Stimulated activated CD4-positive, alpha-beta T cell treated with anti-CD3 and anti-CD28 coated beads, Interleukin-4, amount 100 ng/mL, for 48 hours (primary cell): Measurements from ENCODE around the gene TNIK.
"Not testable (repeated sequence)": the region's sequence is repeated elsewhere in the genome, so short reads cannot be mapped to it uniquely, and the experiment has no call there.

Source experiments
- DNase-seq, 2 donors: peaks; one replicate each; pipeline ENCODE4 v3.0.0-alpha.2; 2020; ENCODE audit warnings: low read depth in 2 of 2

Gene TNIK

GRCh38 chr3:171446301-171446700 is 13.9 kb downstream of the TNIK start:
- DNase-seq: no peak

DNA sequence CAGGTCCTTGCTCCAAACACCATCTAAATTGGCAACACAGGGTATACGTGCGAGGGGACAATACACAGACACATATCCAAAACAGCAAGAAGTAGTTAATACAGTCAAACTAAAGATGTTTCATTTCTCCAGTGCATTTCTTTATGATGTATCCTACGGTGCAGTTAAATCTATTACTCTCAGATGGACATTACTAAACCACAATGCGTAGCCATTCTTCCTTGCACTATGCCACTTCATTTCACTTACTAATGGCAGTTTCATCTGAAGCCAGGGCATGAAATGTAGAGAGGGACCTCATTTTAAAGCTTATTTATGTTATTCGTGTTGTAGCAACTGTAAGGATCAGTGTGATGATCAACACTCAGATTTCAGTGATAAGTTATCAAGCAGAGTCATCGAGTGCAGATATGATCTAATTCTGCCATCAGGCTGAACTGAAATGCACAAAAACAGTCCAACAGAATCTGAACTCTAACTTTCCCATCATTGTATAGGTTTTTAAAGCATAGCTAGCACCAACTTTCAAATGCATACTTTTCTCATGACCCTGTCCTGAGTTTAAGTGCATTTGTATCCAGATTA is 14.5 kb downstream of the TNIK start:
- DNase-seq: no peak

DNA sequence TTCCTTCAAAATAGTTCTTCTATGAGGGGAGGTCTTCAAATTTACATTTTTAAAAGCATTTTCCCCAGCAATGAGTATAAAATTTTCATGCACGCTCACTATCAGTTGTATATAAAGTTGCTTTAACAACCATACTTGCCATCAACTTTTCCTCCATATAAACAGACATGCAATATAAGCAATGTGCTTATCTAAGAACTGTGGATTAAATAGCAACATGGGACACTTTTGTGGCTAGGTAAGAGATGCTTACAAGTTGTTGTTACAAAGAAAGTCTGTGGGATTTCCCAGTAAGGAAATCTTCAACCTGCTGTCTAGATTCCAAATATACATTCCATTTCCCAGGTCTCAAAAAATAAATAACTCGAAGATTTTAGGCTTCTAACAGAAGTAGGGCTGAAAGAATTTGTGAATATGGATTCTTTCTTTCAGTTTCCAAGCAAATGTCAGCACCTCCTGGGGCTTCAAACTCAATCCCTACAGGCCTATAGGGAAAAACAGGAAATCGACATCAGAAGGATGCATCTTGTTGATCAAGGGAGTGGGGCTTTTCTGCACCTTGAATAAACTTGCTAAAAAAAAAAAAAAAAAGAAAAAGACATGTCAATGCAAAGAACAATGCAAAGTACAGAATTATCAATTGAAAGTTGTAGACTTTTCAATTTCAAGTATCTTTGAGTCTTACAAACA is 16.1 kb downstream of the TNIK start:
- no peak for DNase-seq

GRCh38 chr3:171443211-171443957 is 16.8 kb downstream of the TNIK start:
- DNase-seq: no peak

DNA sequence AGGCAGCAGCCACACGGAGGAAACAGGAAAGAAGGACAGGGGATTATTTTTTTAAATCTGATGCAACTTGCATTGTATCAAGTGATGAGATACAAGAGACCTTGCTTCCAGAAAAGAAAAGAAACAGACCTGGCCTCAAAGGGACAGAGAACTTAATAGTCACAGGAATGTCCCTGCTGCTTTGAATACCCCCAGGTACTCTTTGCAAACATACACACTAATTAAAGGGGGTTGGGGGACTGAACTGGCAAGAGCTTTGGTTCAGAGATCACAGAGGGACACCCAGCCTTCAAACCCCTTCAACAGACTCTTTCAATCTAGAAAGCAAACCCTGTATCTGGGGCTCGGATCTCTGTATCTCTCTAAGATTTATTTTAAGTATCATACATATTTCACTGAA is 18.0 kb downstream of the TNIK start:
- no peak for DNase-seq

DNA sequence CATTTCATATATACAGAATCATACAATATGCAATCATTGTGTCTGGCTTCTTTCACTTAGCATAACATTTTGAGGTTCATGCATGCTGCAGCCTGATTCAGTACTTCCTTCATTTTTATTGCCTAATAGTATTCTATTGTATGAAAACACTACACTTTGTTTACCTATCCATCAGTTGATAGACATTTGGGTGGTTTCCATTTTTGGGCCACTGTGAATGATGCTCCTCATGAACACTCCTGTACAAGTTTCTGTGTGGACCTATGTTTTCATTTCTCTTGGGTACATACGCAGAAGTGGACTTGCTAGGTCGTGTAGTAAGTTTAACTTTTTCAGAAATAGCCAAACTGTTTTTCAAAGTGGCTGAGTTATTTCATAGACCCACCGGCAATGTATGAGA is 18.8 kb downstream of the TNIK start:
- no peak for DNase-seq

GRCh38 chr3:171439996-171440395 is 20.2 kb downstream of the TNIK start:
- no peak for DNase-seq

- DNase-seq: no peak
Observed at GRCh38 chr3:171437115-171437756, 23.0 kb downstream of the TNIK start.

- DNase-seq: no peak
Observed at GRCh38 chr3:171436380-171436779, 23.8 kb downstream of the TNIK start.

GRCh38 chr3:171435757-171436156 is 24.4 kb downstream of the TNIK start:
- no peak for DNase-seq

GRCh38 chr3:171435143-171435542 is 25.1 kb downstream of the TNIK start:
- DNase-seq: no peak

DNA sequence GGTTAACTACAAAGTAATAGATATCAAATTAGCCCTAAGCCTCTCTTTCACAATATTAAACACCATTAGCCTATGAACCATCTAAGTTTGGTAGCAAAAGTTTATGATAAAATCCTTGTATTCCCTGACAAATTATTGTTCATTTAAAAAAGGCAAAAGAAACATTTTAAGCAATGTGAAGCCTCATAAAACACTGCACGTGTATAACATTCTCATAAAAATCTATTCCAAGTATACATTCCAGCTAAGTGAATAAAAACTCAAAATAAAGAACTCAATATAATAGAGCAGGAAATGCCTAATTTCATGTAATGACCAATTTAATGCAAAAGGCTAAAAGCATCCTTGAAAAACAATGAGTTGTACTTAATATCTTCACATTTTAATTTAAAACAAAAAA is 27.7 kb downstream of the TNIK start:
- DNase-seq: no peak

DNA sequence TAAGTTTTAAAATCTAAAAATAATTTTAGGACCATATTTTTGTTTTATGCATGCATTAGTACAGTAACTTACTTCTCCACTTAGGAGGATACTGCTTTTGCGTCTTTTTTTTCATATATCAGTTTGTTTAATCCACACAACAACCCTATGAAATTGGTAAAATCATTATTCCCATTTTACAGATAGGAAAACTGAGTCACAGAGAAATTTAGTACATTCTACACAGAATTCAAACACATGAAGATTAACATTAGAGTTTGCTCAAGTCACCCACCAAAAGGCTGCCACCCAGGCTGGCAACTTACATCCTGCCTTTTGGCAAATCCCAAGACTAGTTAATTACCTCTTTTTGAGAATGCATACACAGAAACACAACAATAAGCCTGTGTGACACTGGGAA is 28.7 kb downstream of the TNIK start:
- no peak for DNase-seq

GRCh38 chr3:171430530-171430929 is 29.7 kb downstream of the TNIK start:
- DNase-seq: no peak

DNA sequence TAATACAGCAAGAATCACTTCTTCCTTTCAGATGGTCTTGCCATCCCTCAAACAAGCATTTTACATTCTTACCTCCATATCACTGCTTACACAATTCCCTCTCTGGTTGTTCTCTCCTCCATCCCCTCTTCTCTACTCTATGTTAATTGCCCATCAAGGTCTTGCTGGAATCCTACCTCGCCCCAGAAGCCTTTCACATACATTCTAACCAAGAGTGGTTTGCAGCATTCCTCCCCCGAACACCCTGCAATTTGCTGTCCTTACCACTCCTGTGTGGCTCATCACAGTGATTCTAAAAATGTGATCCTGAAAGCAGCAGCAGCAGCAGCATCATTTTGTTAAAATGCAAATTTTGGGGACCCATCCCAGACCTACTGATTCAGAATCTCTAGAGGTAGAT is 30.6 kb downstream of the TNIK start:
- DNase-seq: no peak

GRCh38 chr3:171428892-171429291 is 31.3 kb downstream of the TNIK start:
- DNase-seq: no peak

GRCh38 chr3:171428321-171428787 is 31.9 kb downstream of the TNIK start:
- DNase-seq: no peak

- no peak for DNase-seq
Observed at GRCh38 chr3:171427771-171428320, 32.4 kb downstream of the TNIK start.

DNA sequence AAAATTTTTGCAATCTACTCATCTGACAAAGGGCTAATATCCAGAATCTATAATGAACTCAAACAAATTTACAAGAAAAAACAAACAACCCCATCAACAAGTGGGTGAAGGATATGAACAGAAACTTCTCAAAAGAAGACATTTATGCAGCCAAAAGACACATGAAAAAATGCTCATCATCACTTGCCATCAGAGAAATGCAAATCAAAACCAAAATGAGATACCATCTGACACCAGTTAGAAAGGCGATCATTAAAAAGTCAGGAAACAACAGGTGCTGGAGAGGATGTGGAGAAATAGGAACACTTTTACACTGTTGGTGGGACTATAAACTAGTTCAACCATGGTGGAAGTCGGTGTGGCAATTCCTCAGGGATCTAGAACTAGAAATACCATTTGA is 36.1 kb downstream of the TNIK start:
- not testable (repeated sequence) for DNase-seq

DNA sequence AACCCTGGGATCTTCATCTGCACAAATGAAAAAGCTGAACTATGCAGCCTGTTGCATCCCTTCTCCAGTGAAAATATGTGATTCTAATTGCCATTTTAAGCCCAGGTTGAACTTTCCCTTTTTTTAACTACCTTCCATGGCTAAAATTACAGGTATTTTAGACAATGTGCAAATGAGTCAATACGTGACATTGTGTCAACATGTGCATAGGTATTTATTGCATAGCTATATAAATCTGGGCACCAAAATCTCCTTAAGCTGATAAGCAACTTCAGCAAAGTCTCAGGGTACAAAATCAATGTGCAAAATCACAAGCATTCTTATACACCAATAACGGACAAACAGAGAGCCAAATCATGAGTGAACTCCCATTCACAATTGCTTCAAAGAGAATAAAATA is 37.4 kb downstream of the TNIK start:
- not testable (repeated sequence) for DNase-seq

DNA sequence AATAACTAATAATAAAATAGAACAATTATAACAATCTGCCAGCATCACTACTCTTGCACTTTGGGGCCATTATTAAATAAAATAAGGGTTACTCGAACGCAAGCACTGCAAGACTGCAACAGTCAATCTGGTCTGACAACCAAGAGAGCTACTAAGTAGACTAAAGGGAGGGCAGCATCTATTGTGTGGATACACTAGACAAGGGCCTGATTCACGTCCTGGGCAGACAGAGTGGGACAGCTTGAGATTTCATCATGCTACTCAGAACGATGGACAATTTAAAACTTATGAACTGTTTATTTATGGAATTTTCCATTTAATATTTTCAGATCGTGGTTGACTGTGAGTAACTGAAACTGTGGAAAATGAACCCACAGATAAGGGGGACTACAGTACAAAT is 39.5 kb downstream of the TNIK start:
- no peak for DNase-seq

DNA sequence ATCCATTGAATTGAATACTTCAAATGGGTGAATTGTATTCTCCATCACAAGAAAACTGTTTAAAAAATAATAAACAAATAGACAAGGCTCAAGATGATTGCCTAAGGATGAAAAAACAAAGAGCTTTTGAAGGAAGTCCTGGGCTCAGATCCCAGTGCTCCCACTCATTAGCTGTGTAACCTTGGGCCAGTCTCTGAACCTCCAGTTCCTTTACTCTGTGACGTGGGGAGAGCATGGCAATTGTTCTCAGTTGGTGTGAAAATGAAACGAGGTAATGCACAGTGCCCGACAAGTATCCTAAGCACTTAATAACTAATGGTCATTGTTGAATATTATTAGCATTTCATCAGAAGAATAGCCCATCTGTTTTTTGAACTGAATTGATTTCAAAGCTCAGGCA is 40.7 kb downstream of the TNIK start:
- no peak for DNase-seq
